ENCODE data around the gene CKS1B. TPM values are rescaled to one million over a fixed set of nuclear protein-coding genes. Genes with fewer than 3 reads are reported as not detected.

CKS1B gene
- total RNA-seq, 2 experiments from 2014 or later = 204 to 230 TPM

GRCh38 chr1:154945962-154946850 lies 28.3 kb upstream of the CKS1B start:
- no peak for TF ChIP-seq EZH2phosphoT487 (IDR thresholded peaks at IDR 0.05; ENCODE audit: borderline replicate concordance, low read depth, low read length)
- TF ChIP-seq, protein P1, sequence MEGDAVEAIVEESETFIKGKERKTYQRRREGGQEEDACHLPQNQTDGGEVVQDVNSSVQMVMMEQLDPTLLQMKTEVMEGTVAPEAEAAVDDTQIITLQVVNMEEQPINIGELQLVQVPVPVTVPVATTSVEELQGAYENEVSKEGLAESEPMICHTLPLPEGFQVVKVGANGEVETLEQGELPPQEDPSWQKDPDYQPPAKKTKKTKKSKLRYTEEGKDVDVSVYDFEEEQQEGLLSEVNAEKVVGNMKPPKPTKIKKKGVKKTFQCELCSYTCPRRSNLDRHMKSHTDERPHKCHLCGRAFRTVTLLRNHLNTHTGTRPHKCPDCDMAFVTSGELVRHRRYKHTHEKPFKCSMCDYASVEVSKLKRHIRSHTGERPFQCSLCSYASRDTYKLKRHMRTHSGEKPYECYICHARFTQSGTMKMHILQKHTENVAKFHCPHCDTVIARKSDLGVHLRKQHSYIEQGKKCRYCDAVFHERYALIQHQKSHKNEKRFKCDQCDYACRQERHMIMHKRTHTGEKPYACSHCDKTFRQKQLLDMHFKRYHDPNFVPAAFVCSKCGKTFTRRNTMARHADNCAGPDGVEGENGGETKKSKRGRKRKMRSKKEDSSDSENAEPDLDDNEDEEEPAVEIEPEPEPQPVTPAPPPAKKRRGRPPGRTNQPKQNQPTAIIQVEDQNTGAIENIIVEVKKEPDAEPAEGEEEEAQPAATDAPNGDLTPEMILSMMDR (conservative IDR thresholded peaks at IDR 0.05; ENCODE audit: low read length) = no peak
- Histone ChIP-seq H4K20me1 (ENCODE audit: insufficient read depth, low read length) (no peaks in the 10 kb centered on the region), H3K4me3 (ENCODE audit: low read depth, low read length, poor library complexity, severe bottlenecking) (no peak overlapping the region), H2AFZ (ENCODE audit: low read length) (no peak overlapping the region), H3K36me3 (ENCODE audit: insufficient read depth, low read length) (peaks cover 35% of the 10 kb centered on the region), H3K79me2 (ENCODE audit: insufficient read depth, low read depth, low read length) (peaks cover 12% of the 10 kb centered on the region; the same call in 1 of the 2 replicates), H3K4me1 (ENCODE audit: insufficient read depth, low read length, poor library complexity, severe bottlenecking) (peaks cover 56% of the 10 kb centered on the region), H3K9me3 (ENCODE audit: low read length) (no peaks in the 10 kb centered on the region), H3K4me2 (ENCODE audit: low read length) (no peak overlapping the region), H3K27ac (ENCODE audit: low read depth, low read length, poor library complexity, severe bottlenecking) (no peak overlapping the region), H3K9me2 (ENCODE audit: insufficient read depth, low read length) (no peaks in the 10 kb centered on the region)
- CTCF ChIA-PET (ENCODE audit: unreplicated experiment) = no interaction called here
- intact Hi-C loops (cut with micrococcal nuclease; ENCODE audit: unreplicated experiment) = no loop called here
- no TSS peak for BruUV-seq (replicated peaks)
- no peak for DNase-seq (ENCODE audit: low spot score)
- POLR2A ChIA-PET = no interaction called here

DNA sequence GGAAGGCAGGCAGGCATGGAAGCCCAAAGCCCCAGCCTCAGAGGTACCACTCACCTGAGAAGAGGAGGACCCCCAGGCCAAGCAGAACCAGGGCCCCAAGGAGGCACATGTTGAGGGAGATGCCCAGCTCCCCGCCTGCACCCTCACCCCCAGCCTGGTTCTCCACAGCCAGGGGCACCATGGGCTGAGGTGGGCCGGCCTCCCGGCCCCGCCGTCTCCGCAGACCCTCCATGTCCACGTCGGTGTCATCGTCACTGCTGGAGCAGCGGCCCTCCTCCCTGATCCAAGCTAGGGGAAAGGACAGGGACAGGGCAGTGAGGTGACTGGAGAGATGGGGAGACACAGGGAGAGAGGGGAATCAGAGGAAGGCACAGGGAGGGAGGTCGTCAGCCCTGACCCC lies 26.4 kb upstream of the CKS1B start:
- no TSS peak for BruUV-seq (replicated peaks)
- POLR2A ChIA-PET = no interaction called here
- intact Hi-C loops (cut with micrococcal nuclease; ENCODE audit: unreplicated experiment) = no loop called here

More for the DNA sequence above, 26.4 kb upstream of the CKS1B start:
- Histone ChIP-seq H3K4me2 (ENCODE audit: low read length) (no peak overlapping the region), H3K36me3 (ENCODE audit: insufficient read depth, low read length) (peaks cover 35% of the 10 kb centered on the region), H3K79me2 (ENCODE audit: insufficient read depth, low read depth, low read length) (peaks cover 10% of the 10 kb centered on the region; the same call in 1 of the 2 replicates), H3K9me3 (ENCODE audit: low read length) (no peaks in the 10 kb centered on the region), H3K27ac (ENCODE audit: low read depth, low read length, poor library complexity, severe bottlenecking) (no peak overlapping the region), H3K4me1 (ENCODE audit: insufficient read depth, low read length, poor library complexity, severe bottlenecking) (peaks cover 56% of the 10 kb centered on the region), H4K20me1 (ENCODE audit: insufficient read depth, low read length) (no peaks in the 10 kb centered on the region), H2AFZ (ENCODE audit: low read length) (no peak overlapping the region), H3K9me2 (ENCODE audit: insufficient read depth, low read length) (no peaks in the 10 kb centered on the region), H3K4me3 (ENCODE audit: low read depth, low read length, poor library complexity, severe bottlenecking) (no peak overlapping the region)
- no peak for DNase-seq (ENCODE audit: low spot score)
- CTCF ChIA-PET (ENCODE audit: unreplicated experiment) = no interaction called here
- TF ChIP-seq, protein P1 (conservative IDR thresholded peaks at IDR 0.05; ENCODE audit: low read length) = no peak
- no peak for TF ChIP-seq EZH2phosphoT487 (IDR thresholded peaks at IDR 0.05; ENCODE audit: borderline replicate concordance, low read depth, low read length)

All from OCI-LY7 (cell line).